GM19468 (cell line): ENCODE measurements around the gene GBX1.

Source experiments
- ATAC-seq: cut with Tn5 transposase; IDR thresholded peaks from one replicate; pipeline ENCODE4 v1.9.1; 2021; ENCODE audit warnings: mild to moderate bottlenecking, moderate library complexity, moderate number of reproducible peaks; ENCODE audit not compliant: unreplicated experiment; ENCODE audit errors: extremely low read depth

GBX1 gene

GRCh38 chr7:151131224-151131591 is 36.3 kb downstream of the GBX1 start:
- ATAC-seq: no peak

GRCh38 chr7:151130741-151131157 is 36.7 kb downstream of the GBX1 start:
- ATAC-seq: no peak

- ATAC-seq: no peak
Measured at GRCh38 chr7:151129960-151130591, 37.4 kb downstream of the GBX1 start.

- ATAC-seq: no peak
Measured at GRCh38 chr7:151129117-151129959, 38.2 kb downstream of the GBX1 start.

- no peak for ATAC-seq
Measured at GRCh38 chr7:151128716-151129115, 38.8 kb downstream of the GBX1 start.

GRCh38 chr7:151128144-151128543 is 39.4 kb downstream of the GBX1 start:
- ATAC-seq: no peak

GRCh38 chr7:151126491-151127137 is 40.9 kb downstream of the GBX1 start:
- no peak for ATAC-seq

GRCh38 chr7:151125846-151126481 is 41.5 kb downstream of the GBX1 start:
- no peak for ATAC-seq

GRCh38 chr7:151125470-151125845 is 42.0 kb downstream of the GBX1 start:
- ATAC-seq: no peak

GRCh38 chr7:151124899-151125399 is 42.5 kb downstream of the GBX1 start:
- ATAC-seq: no peak

- ATAC-seq: no peak
Measured at GRCh38 chr7:151124481-151124880, 43.0 kb downstream of the GBX1 start.

- ATAC-seq: no peak
Measured at GRCh38 chr7:151123822-151124464, 43.6 kb downstream of the GBX1 start.

GRCh38 chr7:151123158-151123821 is 44.2 kb downstream of the GBX1 start:
- ATAC-seq: no peak

GRCh38 chr7:151122796-151123157 is 44.7 kb downstream of the GBX1 start:
- ATAC-seq: no peak

- ATAC-seq: no peak
Measured at GRCh38 chr7:151122276-151122675, 45.2 kb downstream of the GBX1 start.

GRCh38 chr7:151121380-151122170 is 45.9 kb downstream of the GBX1 start:
- ATAC-seq: no peak

GRCh38 chr7:151120896-151121295 is 46.6 kb downstream of the GBX1 start:
- no peak for ATAC-seq

- no peak for ATAC-seq
Measured at GRCh38 chr7:151119902-151120301, 47.6 kb downstream of the GBX1 start.

GRCh38 chr7:151119055-151119415 is 48.5 kb downstream of the GBX1 start:
- no peak for ATAC-seq
